Effector memory CD8-positive, alpha-beta T cell (primary cell): ENCODE results near the gene KRTAP5-2.
A peak's percentile ranks its signal among the peaks of the same experiment; 100 is the strongest.
"Not testable (repeated sequence)": the region's sequence is repeated elsewhere in the genome, so short reads cannot be mapped to it uniquely, and the experiment has no call there.

Source experiments
- ATAC-seq: fragments of 150-1000 bp; cut with Tn5 transposase; replicated peaks from 2 replicates; pipeline ENCODE4 v1.10.0; 2021; ENCODE audit warnings: mild to moderate bottlenecking, moderate library complexity
- DNase-seq, 3 experiments: peaks; one replicate each; pipeline ENCODE4 v3.0.0; 2021
- H3K27ac Mint-ChIP-seq, 2 donors: one replicate each; pipeline ENCODE4 v1.8.0; 2022; ENCODE audit warnings: mild to moderate bottlenecking in 2 of 2, mixed read lengths in 2 of 2, moderate library complexity in 2 of 2
- H3K27me3 Mint-ChIP-seq, 2 donors: one replicate each; pipeline ENCODE4 v1.8.0; 2022; ENCODE audit warnings: mixed read lengths in 2 of 2
- H3K36me3 Mint-ChIP-seq: one replicate; pipeline ENCODE4 v1.8.0; 2022; ENCODE audit warnings: mild to moderate bottlenecking, moderate library complexity, mixed read lengths; ENCODE audit not compliant: insufficient read depth
- H3K4me1 Mint-ChIP-seq, 2 donors: one replicate each; pipeline ENCODE4 v1.8.0; 2022; ENCODE audit warnings: low read depth in 2 of 2, mixed read lengths in 2 of 2
- H3K4me3 Mint-ChIP-seq, 2 donors: one replicate each; pipeline ENCODE4 v1.8.0; 2022; ENCODE audit warnings: mild to moderate bottlenecking in 2 of 2, mixed read lengths in 2 of 2, moderate library complexity in 2 of 2
- H3K9me3 Mint-ChIP-seq, 2 donors: one replicate each; pipeline ENCODE4 v1.8.0; 2022; ENCODE audit warnings: mixed read lengths in 2 of 2

The KRTAP5-2 gene

GRCh38 chr11:1596576-1597121 lies 1.4 kb downstream of the KRTAP5-2 start:
- DNase-seq, H3K9me3 Mint-ChIP-seq, H3K36me3 Mint-ChIP-seq, ATAC-seq, H3K27ac Mint-ChIP-seq, H3K4me3 Mint-ChIP-seq: not testable (repeated sequence)
- Mint-ChIP-seq H3K27me3 (peaks cover 21 to 37% of the 10 kb centered on the region in 2 donors), H3K4me1 (peaks cover 11 to 20% of the 10 kb centered on the region in 2 donors)

- DNase-seq, ATAC-seq, H3K9me3 Mint-ChIP-seq, H3K4me3 Mint-ChIP-seq, H3K36me3 Mint-ChIP-seq, H3K27ac Mint-ChIP-seq: not testable (repeated sequence)
- H3K4me1 Mint-ChIP-seq, result peaks cover 11 to 20% of the 10 kb centered on the region in 2 donors
- H3K27me3 Mint-ChIP-seq, result peaks cover 21 to 36% of the 10 kb centered on the region in 2 donors
Observed at GRCh38 chr11:1595994-1596575, 2.0 kb downstream of the KRTAP5-2 start.

- ATAC-seq (no peak), DNase-seq (no peak)
- Mint-ChIP-seq H3K36me3 (peaks cover 4% of the 10 kb centered on the region), H3K9me3 (no peaks in the 10 kb centered on the region), H3K27ac (peak overlapping the region in 1 of 2 donors; percentile 54), H3K4me3 (no peak overlapping the region), H3K27me3 (peaks cover 14 to 21% of the 10 kb centered on the region in 2 donors), H3K4me1 (peaks cover 30 to 35% of the 10 kb centered on the region in 2 donors)
Observed at GRCh38 chr11:1592628-1593027, 5.5 kb downstream of the KRTAP5-2 start.

GRCh38 chr11:1589996-1590395 lies 8.1 kb downstream of the KRTAP5-2 start:
- no peaks in the 10 kb centered on the region for H3K9me3 Mint-ChIP-seq
- peak overlapping the region in 1 of 2 donors; percentile 80 for H3K27ac Mint-ChIP-seq
- peak overlapping the region in 1 of 2 donors; percentile 29 for H3K4me3 Mint-ChIP-seq
- H3K27me3 Mint-ChIP-seq, result peaks cover 0 to 5% of the 10 kb centered on the region in 2 donors
- ATAC-seq (no peak), DNase-seq (no peak)
- peaks cover 7% of the 10 kb centered on the region for H3K36me3 Mint-ChIP-seq
- peaks cover 29 to 32% of the 10 kb centered on the region in 2 donors for H3K4me1 Mint-ChIP-seq

GRCh38 chr11:1589191-1589963 lies 8.7 kb downstream of the KRTAP5-2 start:
- peak overlapping the region; percentile 77 to 79 for H3K4me3 Mint-ChIP-seq
- H3K36me3 Mint-ChIP-seq, H3K9me3 Mint-ChIP-seq, H3K27me3 Mint-ChIP-seq, DNase-seq: not testable (repeated sequence)
- peak overlapping the region; percentile 85 to 91 for H3K27ac Mint-ChIP-seq
- H3K4me1 Mint-ChIP-seq, result peaks cover 30 to 34% of the 10 kb centered on the region in 2 donors
- peak; percentile 82 for ATAC-seq

GRCh38 chr11:1586699-1587098 lies 11.4 kb downstream of the KRTAP5-2 start:
- H3K4me1 Mint-ChIP-seq, result peaks cover 36 to 39% of the 10 kb centered on the region in 2 donors
- H3K4me3 Mint-ChIP-seq, result no peak overlapping the region
- peaks cover 5% of the 10 kb centered on the region for H3K36me3 Mint-ChIP-seq
- H3K27ac Mint-ChIP-seq, result no peak overlapping the region
- no peaks in the 10 kb centered on the region for H3K9me3 Mint-ChIP-seq
- DNase-seq, result no peak
- no peaks in the 10 kb centered on the region for H3K27me3 Mint-ChIP-seq
- ATAC-seq, result no peak

- not testable (repeated sequence) for H3K36me3 Mint-ChIP-seq
- peak within 1 kb of the TSS; percentile 34 to 46 for H3K4me3 Mint-ChIP-seq
Observed at GRCh38 chr11:1584661-1585370, 13.3 kb downstream of the KRTAP5-2 start, which contains the start of gene KRTAP5-1. KRTAP5-1 (minus strand) TSS chr11:1585283; CDS start chr11:1585249, 34 bp downstream.

GRCh38 chr11:1582909-1583308 lies 15.2 kb downstream of the KRTAP5-2 start:
- H3K36me3 Mint-ChIP-seq, H3K27ac Mint-ChIP-seq, H3K4me3 Mint-ChIP-seq, H3K27me3 Mint-ChIP-seq, ATAC-seq, DNase-seq, H3K9me3 Mint-ChIP-seq: not testable (repeated sequence)
- peaks cover 20 to 21% of the 10 kb centered on the region in 2 donors for H3K4me1 Mint-ChIP-seq

More at GRCh38 chr11:1584661-1585370, 13.3 kb downstream of the KRTAP5-2 start, which contains the start of gene KRTAP5-1:
- peak; percentile 27 for ATAC-seq
- DNase-seq, H3K27me3 Mint-ChIP-seq, H3K9me3 Mint-ChIP-seq: not testable (repeated sequence)
- Mint-ChIP-seq H3K4me1 (peaks cover 33 to 34% of the 10 kb centered on the region in 2 donors), H3K27ac (peak within 1 kb of the TSS in 1 of 2 donors; percentile 63)

GRCh38 chr11:1581976-1582375 lies 16.1 kb downstream of the KRTAP5-2 start:
- ATAC-seq (no peak), DNase-seq (no peak)
- no peak overlapping the region for H3K4me3 Mint-ChIP-seq
- no peaks in the 10 kb centered on the region for H3K27me3 Mint-ChIP-seq
- H3K4me1 Mint-ChIP-seq, result peaks cover 16 to 18% of the 10 kb centered on the region in 2 donors
- H3K9me3 Mint-ChIP-seq, result peaks cover 0 to 3% of the 10 kb centered on the region in 2 donors
- H3K36me3 Mint-ChIP-seq, result peaks cover 5% of the 10 kb centered on the region
- H3K27ac Mint-ChIP-seq, result peak overlapping the region in 1 of 2 donors; percentile 77

- peaks cover 0 to 3% of the 10 kb centered on the region in 2 donors for H3K9me3 Mint-ChIP-seq
- peaks cover 33% of the 10 kb centered on the region for H3K36me3 Mint-ChIP-seq
- no peak overlapping the region for H3K27ac Mint-ChIP-seq
- H3K4me1 Mint-ChIP-seq, result peaks cover 10 to 12% of the 10 kb centered on the region in 2 donors
- H3K27me3 Mint-ChIP-seq, result no peaks in the 10 kb centered on the region
- H3K4me3 Mint-ChIP-seq, result no peak overlapping the region
- DNase-seq (no peak), ATAC-seq (no peak)
Observed at GRCh38 chr11:1576825-1577224, 21.3 kb downstream of the KRTAP5-2 start.

- H3K4me1 Mint-ChIP-seq, result peaks cover 11 to 14% of the 10 kb centered on the region in 2 donors
- not testable (repeated sequence) for H3K27ac Mint-ChIP-seq, H3K27me3 Mint-ChIP-seq, H3K9me3 Mint-ChIP-seq, DNase-seq, ATAC-seq
- H3K36me3 Mint-ChIP-seq, result peaks cover 36% of the 10 kb centered on the region
- peak overlapping the region; percentile 40 to 91 for H3K4me3 Mint-ChIP-seq
Observed at GRCh38 chr11:1575756-1576155, 22.3 kb downstream of the KRTAP5-2 start.

GRCh38 chr11:1574933-1575242 lies 23.2 kb downstream of the KRTAP5-2 start:
- Mint-ChIP-seq H3K27ac (no peak overlapping the region), H3K27me3 (no peaks in the 10 kb centered on the region), H3K36me3 (peaks cover 45% of the 10 kb centered on the region), H3K4me1 (peaks cover 15 to 23% of the 10 kb centered on the region in 2 donors), H3K4me3 (peak overlapping the region; percentile 89 to 91), H3K9me3 (peaks cover 0 to 3% of the 10 kb centered on the region in 2 donors)
- no peak for DNase-seq
- ATAC-seq, result no peak
